H1 (cell line): Measurements from ENCODE around the gene CCDC157. TPM values are rescaled to one million over a fixed set of nuclear protein-coding genes. Genes with fewer than 3 reads are reported as not detected.

Experiments
- E2F6 ChIP-seq: IDR thresholded peaks from 2 replicates; pipeline ENCODE4 v1.6.1; 2012; ENCODE audit warnings: inconsistent platforms
- JUN ChIP-seq: IDR thresholded peaks from 2 replicates; pipeline ENCODE4 v1.6.1; 2011; ENCODE audit warnings: low read depth, mild to moderate bottlenecking, improper control_type of control experiment, low read length
- SUZ12 ChIP-seq: fragments of 200-600 bp; sonication (generic); IDR thresholded peaks from 2 replicates; pipeline ENCODE4 v1.6.1; 2012; ENCODE audit warnings: mild to moderate bottlenecking, inconsistent platforms, low read length, moderate library complexity, mixed read lengths
- polyA plus RNA-seq, 7 experiments: library from polyadenylated mRNA; depleted of rRNA in 3 of 7; stranded (reverse) in 5 of 7; unstranded in 2 of 7; fragments of >200 nt in 5 of 7; fragments of 200-250 nt in 2 of 7; gene quantifications; 1 replicate in 5 of 7; 2 replicates in 1 of 7; 4 replicates in 1 of 7; pipeline versions ENCODE4 v1.2.1 to v1.2.3, GENCODE V29; 2011 to 2013; ENCODE audit warnings: missing spikeins in 2 of 7, mixed read lengths in 2 of 7
- total RNA-seq: library from RNA; stranded (reverse); fragmentation: NEBNext Ultra II Directional; extraction: Animal tissue kit (Norgen Biotek cat#: 25700); gene quantifications from 2 replicates; pipeline ENCODE4 v1.2.1, GENCODE V29; 2021

Gene CCDC157
- total and polyA plus RNA-seq, 2 of the 8 experiments (the other 6 are each of a cell fraction or from before 2014, with no cell fraction given): 4.1 to 8.4 TPM

GRCh38 chr22:30393322-30393680 lies 36.5 kb downstream of the CCDC157 start (continued):
- TF ChIP-seq SUZ12 (no peak), E2F6 (no peak), JUN (no peak)
